SK-N-SH (cell line): Measurements from ENCODE around the gene CAVIN1.
"Not testable (repeated sequence)": the region's sequence is repeated elsewhere in the genome, so short reads cannot be mapped to it uniquely, and the experiment has no call there.

Experiments
- GABPA ChIP-seq: IDR thresholded peaks from 2 replicates; pipeline ENCODE4 v1.4.0; 2012; ENCODE audit warnings: low read depth, mild to moderate bottlenecking
- NFIC ChIP-seq: IDR thresholded peaks from 2 replicates; pipeline ENCODE4 v1.4.0; 2012; ENCODE audit warnings: borderline replicate concordance
- NRF1 ChIP-seq: IDR thresholded peaks from 2 replicates; pipeline ENCODE4 v1.6.1; 2012; ENCODE audit warnings: low read depth, mild to moderate bottlenecking, low read length
- RFX5 ChIP-seq: IDR thresholded peaks from 2 replicates; pipeline ENCODE4 v1.6.1; 2012; ENCODE audit warnings: mild to moderate bottlenecking, improper control_type of control experiment, low read length
- TF ChIP-seq, protein P1 (sequence below): fragments of 200-600 bp; sonication (generic); IDR thresholded peaks from 2 replicates; pipeline ENCODE4 v1.6.1; 2017; ENCODE audit warnings: antibody characterized with exemption, mild to moderate bottlenecking, moderate library complexity
- TF ChIP-seq, protein P2 (sequence below): IDR thresholded peaks from 2 replicates; pipeline ENCODE4 v1.4.0; 2012; ENCODE audit warnings: low read depth

DNA sequence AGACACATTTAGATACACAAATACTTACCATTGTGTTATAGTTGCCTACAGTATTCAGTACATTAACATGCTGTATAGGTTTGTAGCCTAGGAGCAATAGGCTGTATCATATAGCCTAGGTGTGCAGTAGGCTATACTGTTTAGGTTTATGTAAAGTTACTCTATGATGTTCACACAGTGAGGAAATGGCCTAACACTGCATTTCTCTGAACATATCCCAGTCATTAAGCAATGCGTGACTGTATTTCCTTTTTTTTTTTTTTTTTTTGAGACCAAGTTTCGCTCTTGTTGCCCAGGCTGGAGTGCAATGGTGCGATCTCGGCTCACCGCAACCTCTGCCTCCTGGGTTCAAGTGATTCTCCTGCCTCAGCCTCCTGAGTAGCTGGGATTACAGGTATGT is 5.1 kb downstream of the CAVIN1 start:
- TF ChIP-seq NFIC, NRF1, RFX5, GABPA: not testable (repeated sequence)
- TF ChIP-seq, protein P1, sequence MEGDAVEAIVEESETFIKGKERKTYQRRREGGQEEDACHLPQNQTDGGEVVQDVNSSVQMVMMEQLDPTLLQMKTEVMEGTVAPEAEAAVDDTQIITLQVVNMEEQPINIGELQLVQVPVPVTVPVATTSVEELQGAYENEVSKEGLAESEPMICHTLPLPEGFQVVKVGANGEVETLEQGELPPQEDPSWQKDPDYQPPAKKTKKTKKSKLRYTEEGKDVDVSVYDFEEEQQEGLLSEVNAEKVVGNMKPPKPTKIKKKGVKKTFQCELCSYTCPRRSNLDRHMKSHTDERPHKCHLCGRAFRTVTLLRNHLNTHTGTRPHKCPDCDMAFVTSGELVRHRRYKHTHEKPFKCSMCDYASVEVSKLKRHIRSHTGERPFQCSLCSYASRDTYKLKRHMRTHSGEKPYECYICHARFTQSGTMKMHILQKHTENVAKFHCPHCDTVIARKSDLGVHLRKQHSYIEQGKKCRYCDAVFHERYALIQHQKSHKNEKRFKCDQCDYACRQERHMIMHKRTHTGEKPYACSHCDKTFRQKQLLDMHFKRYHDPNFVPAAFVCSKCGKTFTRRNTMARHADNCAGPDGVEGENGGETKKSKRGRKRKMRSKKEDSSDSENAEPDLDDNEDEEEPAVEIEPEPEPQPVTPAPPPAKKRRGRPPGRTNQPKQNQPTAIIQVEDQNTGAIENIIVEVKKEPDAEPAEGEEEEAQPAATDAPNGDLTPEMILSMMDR, result not testable (repeated sequence)
- TF ChIP-seq, protein P2, sequence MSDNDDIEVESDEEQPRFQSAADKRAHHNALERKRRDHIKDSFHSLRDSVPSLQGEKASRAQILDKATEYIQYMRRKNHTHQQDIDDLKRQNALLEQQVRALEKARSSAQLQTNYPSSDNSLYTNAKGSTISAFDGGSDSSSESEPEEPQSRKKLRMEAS, result not testable (repeated sequence)
